HT-29 (cell line): ENCODE results near the gene KCNAB3. TPM values are rescaled to one million over a fixed set of nuclear protein-coding genes. Genes with fewer than 3 reads are reported as not detected.

ENCODE experiments used
- DNase-seq: peaks from one replicate; pipeline ENCODE4 v3.0.0-alpha.2; 2015; ENCODE audit warnings: low spot score
- small RNA-seq: library from RNA; depleted of rRNA; stranded (forward); fragments of <200 nt; gene quantifications from one replicate; pipeline ENCODE3, GENCODE V24; 2014
- total RNA-seq: library from RNA; depleted of rRNA; stranded (reverse); fragments of >200 nt; shearing (Covaris generic); gene quantifications from 2 replicates; pipeline ENCODE4 v1.2.3, GENCODE V29; 2014; rRNA removed

KCNAB3 gene
- total RNA-seq, 1 experiment from 2014 or later: 0.74 TPM

DNA sequence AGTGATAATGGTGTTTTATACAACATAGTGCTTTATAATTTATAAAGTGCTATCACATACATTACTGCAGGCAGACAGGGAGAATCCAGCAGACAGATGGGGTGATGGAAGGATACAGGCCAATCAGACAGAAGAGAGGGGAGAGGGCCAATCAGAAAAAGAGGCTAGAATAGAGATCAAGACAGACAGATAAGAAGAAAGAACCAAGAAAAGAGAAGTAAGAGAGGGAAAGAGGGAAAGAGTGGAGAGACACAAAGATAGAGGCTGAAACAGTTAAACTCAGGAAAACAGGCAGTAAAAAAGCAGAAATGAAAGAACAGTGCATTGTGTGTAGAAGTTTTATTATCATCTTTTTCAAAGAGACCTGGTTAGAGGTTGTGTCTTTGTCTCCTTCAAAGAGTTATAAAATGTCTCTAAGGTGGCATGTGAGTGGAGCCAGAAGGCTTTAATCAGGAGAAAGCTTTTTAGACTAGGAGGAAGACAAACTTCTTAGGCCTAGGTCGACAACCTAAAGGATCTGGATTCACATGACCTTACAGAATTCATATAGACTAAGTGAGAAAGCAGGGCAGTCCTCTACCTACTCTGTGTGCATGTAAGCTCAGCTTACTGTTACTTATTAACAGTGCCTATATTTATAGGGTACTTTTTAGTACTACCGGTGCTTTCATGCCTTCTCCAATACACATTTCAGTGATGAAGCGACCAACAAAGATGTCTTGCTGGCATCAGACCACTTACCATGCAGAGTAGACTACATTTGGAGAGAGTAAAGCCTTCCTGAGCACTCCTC is 49.4 kb downstream of the KCNAB3 start:
- no peak for DNase-seq

DNA sequence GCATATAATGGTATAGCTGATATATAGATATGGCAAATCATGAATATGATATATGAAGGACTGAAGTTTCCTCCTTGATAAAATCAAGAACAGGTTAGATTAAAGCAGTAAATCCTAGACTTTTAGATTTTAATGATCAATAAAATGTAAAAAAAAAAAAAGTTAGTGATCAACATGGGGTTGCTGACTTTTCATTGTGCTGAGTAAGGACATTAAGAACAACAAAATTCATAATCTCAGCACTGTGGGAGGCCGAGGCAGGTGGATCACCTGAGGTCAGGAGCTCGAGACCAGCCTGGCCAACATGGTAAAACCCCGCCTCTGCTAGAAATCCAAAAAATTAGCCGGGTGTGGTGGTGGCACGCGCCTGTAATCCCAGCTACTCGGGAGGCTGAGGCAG is 51.4 kb downstream of the KCNAB3 start:
- no peak for DNase-seq

DNA sequence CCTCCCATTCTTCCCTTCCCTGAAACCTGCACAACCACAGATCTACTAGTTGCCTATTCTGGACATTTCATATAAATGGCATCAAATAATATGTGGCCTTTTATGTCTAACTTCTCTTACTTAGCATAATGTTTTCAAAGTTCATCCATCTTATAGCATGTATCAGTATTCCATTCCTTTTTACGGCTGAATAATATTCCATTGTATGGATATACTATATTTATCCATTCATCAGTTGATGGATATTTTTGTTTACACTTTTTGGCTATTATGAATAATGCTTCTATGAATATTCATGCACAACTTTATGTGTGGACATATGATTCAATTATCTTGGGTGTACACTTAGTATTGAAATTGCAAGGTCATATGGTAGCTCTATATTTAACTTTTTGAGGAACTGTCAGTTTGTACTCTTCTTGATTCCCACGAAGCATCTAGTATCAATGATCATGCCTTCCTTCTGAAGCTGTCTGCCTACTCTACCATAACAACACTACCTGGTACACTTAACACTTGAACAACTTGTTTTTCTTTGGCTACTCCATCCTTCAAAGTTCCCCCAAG is 53.8 kb downstream of the KCNAB3 start:
- DNase-seq: no peak

DNA sequence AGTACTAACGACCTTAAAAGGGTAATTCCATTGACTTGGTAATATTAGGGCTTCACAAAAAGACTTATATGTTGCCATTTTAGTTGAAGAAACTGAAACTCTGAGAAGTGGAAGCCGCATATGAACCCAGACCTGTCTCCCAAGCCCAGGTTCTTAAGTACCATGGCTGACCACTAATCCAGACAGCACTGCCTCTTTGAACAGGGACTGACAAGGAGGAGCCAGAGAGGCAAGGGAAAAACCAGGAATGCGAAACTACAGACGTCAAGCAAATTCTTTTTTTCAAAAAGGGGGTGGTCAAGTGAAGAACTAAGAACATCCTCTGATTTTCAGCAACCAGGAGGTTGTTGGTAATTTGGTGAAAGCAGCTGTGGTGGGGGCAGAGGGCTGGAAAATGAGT is 56.6 kb downstream of the KCNAB3 start:
- no peak for DNase-seq

Small RNAs within 50 kb of the gene (small RNA-seq; reads per million reads assigned to genes)
- 87.6 reads per million, percentile 96 among the genes with 10 or more reads in this experiment for gene SCARNA21

Other genes with a start within 250 kb of the KCNAB3 start
- gene TP53, start 242.4 kb downstream of the KCNAB3 start, total RNA-seq: 57.1 and 61.0 TPM in 2 replicates
- gene WRAP53, start 241.4 kb downstream of the KCNAB3 start, total RNA-seq: 18.5 and 23.0 TPM in 2 replicates
- not detected in 2 replicates for gene EFNB3, start 224.7 kb downstream of the KCNAB3 start, total RNA-seq
- 0.21 TPM in 1 of 2 replicates, not detected in the other for gene DNAH2, start 212.1 kb downstream of the KCNAB3 start, total RNA-seq
- gene KDM6B, start 95.6 kb downstream of the KCNAB3 start, total RNA-seq: 5.3 and 17.6 TPM in 2 replicates
- gene TMEM88, start 74.8 kb downstream of the KCNAB3 start, total RNA-seq: 0.43 and 0.50 TPM in 2 replicates
- gene NAA38, start 72.3 kb downstream of the KCNAB3 start, total RNA-seq: 71.8 and 89.4 TPM in 2 replicates
- 8.4 and 10.7 TPM in 2 replicates for gene CYB5D1, start 71.9 kb downstream of the KCNAB3 start, total RNA-seq
- gene CHD3, start 41.1 kb downstream of the KCNAB3 start, total RNA-seq: 52.8 and 54.3 TPM in 2 replicates
- 0.81 and 1.1 TPM in 2 replicates for gene RNF227, start 13.6 kb downstream of the KCNAB3 start, total RNA-seq
- gene TRAPPC1, start 2.1 kb upstream of the KCNAB3 start, total RNA-seq: 22.0 and 24.5 TPM in 2 replicates
- 17.3 and 24.4 TPM in 2 replicates for gene CNTROB, start 2.4 kb upstream of the KCNAB3 start, total RNA-seq
- 0.03 TPM in 1 of 2 replicates, not detected in the other for gene GUCY2D, start 72.8 kb upstream of the KCNAB3 start, total RNA-seq
- not detected in 2 replicates for gene ALOX15B, start 109.2 kb upstream of the KCNAB3 start, total RNA-seq
- 0.97 TPM in 1 of 2 replicates, not detected in the other for gene ALOX12B, start 157.9 kb upstream of the KCNAB3 start, total RNA-seq
- gene ALOXE3, start 188.7 kb upstream of the KCNAB3 start, total RNA-seq: not detected in 2 replicates
- 0.61 and 0.76 TPM in 2 replicates for gene HES7, start 194.2 kb upstream of the KCNAB3 start, total RNA-seq
- 37.1 and 43.5 TPM in 2 replicates for gene PER1, start 222.5 kb upstream of the KCNAB3 start, total RNA-seq
- 4.9 and 5.8 TPM in 2 replicates for gene VAMP2, start 233.1 kb upstream of the KCNAB3 start, total RNA-seq
- 12.6 and 14.5 TPM in 2 replicates for gene TMEM107, start 246.5 kb upstream of the KCNAB3 start, total RNA-seq